ENCODE measurements around the gene LGALSL. TPM values are rescaled to one million over a fixed set of nuclear protein-coding genes. Genes with fewer than 3 reads are reported as not detected.

Gene LGALSL
- total RNA-seq, 2 donors from 2014 or later: 12.8 to 36.7 TPM

- 90% methylated on average over 3 of the region's 3 CpGs for WGBS
- Histone ChIP-seq H3K27ac (no peak overlapping the region), H3K4me1 (replicated peaks) (no peaks in the 10 kb centered on the region), H3K36me3 (no peaks in the 10 kb centered on the region), H3K27me3 (replicated peaks; ENCODE audit: insufficient read depth) (no peaks in the 10 kb centered on the region), H3K4me3 (no peak overlapping the region), H3K9me3 (no peaks in the 10 kb centered on the region)
- TF ChIP-seq POLR2AphosphoS5 (IDR thresholded peaks at IDR 0.05) (no peak), POLR2A (IDR thresholded peaks at IDR 0.05) (no peak), CTCF (IDR thresholded peaks at IDR 0.05) (no peak)
- intact Hi-C loops (cut with DNase I): no loop called here
- no peak for DNase-seq (ENCODE audit: low spot score)
Observed at GRCh38 chr2:64424416-64424987, 29.5 kb upstream of the LGALSL start.

- DNase-seq (ENCODE audit: low spot score): no peak
- Histone ChIP-seq H3K4me1 (replicated peaks) (no peaks in the 10 kb centered on the region), H3K27ac (no peak overlapping the region), H3K9me3 (no peaks in the 10 kb centered on the region), H3K27me3 (replicated peaks; ENCODE audit: insufficient read depth) (no peaks in the 10 kb centered on the region), H3K36me3 (no peaks in the 10 kb centered on the region), H3K4me3 (no peak overlapping the region)
- TF ChIP-seq POLR2A (IDR thresholded peaks at IDR 0.05): no peak
- no peak for TF ChIP-seq POLR2AphosphoS5 (IDR thresholded peaks at IDR 0.05)
- TF ChIP-seq CTCF (IDR thresholded peaks at IDR 0.05): no peak
- intact Hi-C loops (cut with DNase I): no loop called here
- WGBS: 80% methylated on average over 5 of the region's 5 CpGs
Observed at GRCh38 chr2:64426183-64426952, 27.6 kb upstream of the LGALSL start.

GRCh38 chr2:64434039-64434657 is 19.8 kb upstream of the LGALSL start:
- no peaks in the 10 kb centered on the region for H3K4me1 ChIP-seq (replicated peaks)
- H3K36me3 ChIP-seq: no peaks in the 10 kb centered on the region
- H3K9me3 ChIP-seq: no peaks in the 10 kb centered on the region
- H3K27me3 ChIP-seq (replicated peaks; ENCODE audit: insufficient read depth): no peaks in the 10 kb centered on the region
- H3K27ac ChIP-seq: no peak overlapping the region
- H3K4me3 ChIP-seq: no peak overlapping the region
- no peak for TF ChIP-seq POLR2A (IDR thresholded peaks at IDR 0.05)
- TF ChIP-seq POLR2AphosphoS5 (IDR thresholded peaks at IDR 0.05): no peak
- TF ChIP-seq CTCF (IDR thresholded peaks at IDR 0.05): no peak
- intact Hi-C loops (cut with DNase I): no loop called here
- 94% methylated on average over 4 of the region's 4 CpGs for WGBS
- no peak for DNase-seq (ENCODE audit: low spot score)

GRCh38 chr2:64437883-64438282 is 16.1 kb upstream of the LGALSL start:
- Histone ChIP-seq H3K9me3 (no peaks in the 10 kb centered on the region), H3K4me3 (no peak overlapping the region), H3K27me3 (replicated peaks; ENCODE audit: insufficient read depth) (no peaks in the 10 kb centered on the region), H3K4me1 (replicated peaks) (no peaks in the 10 kb centered on the region), H3K27ac (no peak overlapping the region), H3K36me3 (no peaks in the 10 kb centered on the region)
- no peak for DNase-seq (ENCODE audit: low spot score)
- no peak for TF ChIP-seq POLR2A (IDR thresholded peaks at IDR 0.05)
- TF ChIP-seq POLR2AphosphoS5 (IDR thresholded peaks at IDR 0.05): no peak
- no peak for TF ChIP-seq CTCF (IDR thresholded peaks at IDR 0.05)
- intact Hi-C loops (cut with DNase I): no loop called here
- 97% methylated on average over 3 of the region's 3 CpGs for WGBS
